SK-N-MC (cell line): Measurements from ENCODE around the gene ANKRD13C.

ENCODE experiments used
- EZH2 ChIP-seq: fragments of 200-600 bp; sonication (generic); IDR thresholded peaks from one replicate; pipeline ENCODE4 v1.6.1; 2017; ENCODE audit warnings: antibody characterized with exemption
- FOXP2 ChIP-seq: optimal IDR thresholded peaks from 2 replicates; pipeline ENCODE3; 2011; ENCODE audit warnings: mild to moderate bottlenecking, moderate library complexity; ENCODE audit not compliant: insufficient read depth; ENCODE audit errors: extremely low read length, control extremely low read depth
- POLR2AphosphoS5 ChIP-seq: IDR thresholded peaks from 2 replicates; pipeline ENCODE4 v1.6.1; 2012; ENCODE audit warnings: mild to moderate bottlenecking, low read depth, low read length, borderline replicate concordance

GRCh38 chr1:70286453-70286852 is 68.1 kb downstream of the ANKRD13C start:
- no peak for TF ChIP-seq EZH2
- TF ChIP-seq POLR2AphosphoS5 = no peak
- no peak for TF ChIP-seq FOXP2
